HL-60 (cell line): Measurements from ENCODE around the gene CALML3.

Experiments used
- DNase-seq, 2 experiments: peaks; one replicate each; pipeline ENCODE4 v3.0.0-alpha.2; 2010 to 2020; ENCODE audit warnings: low read depth in 1 of 2, low spot score in 1 of 2
- H3K27ac ChIP-seq: fragments of 250-450 bp; sonication (Bioruptor Pico); replicated peaks from 2 replicates; pipeline ENCODE4 v1.5.1; 2020; ENCODE audit warnings: mild to moderate bottlenecking, moderate library complexity
- H3K27me3 ChIP-seq: fragments of 250-450 bp; sonication (Bioruptor Pico); 2 replicates; pipeline ENCODE4 v1.5.1; 2021; ENCODE audit warnings: mild to moderate bottlenecking, moderate library complexity; ENCODE audit not compliant: insufficient read depth, poor library complexity, severe bottlenecking
- H3K4me3 ChIP-seq: replicated peaks from 2 replicates; pipeline ENCODE4 v1.5.1; 2011; ENCODE audit warnings: mild to moderate bottlenecking, control low read depth, low read length; ENCODE audit not compliant: insufficient read depth
- GABPA ChIP-seq: IDR thresholded peaks from 2 replicates; pipeline ENCODE4 v1.6.1; 2012; ENCODE audit warnings: low read depth
- POLR2AphosphoS5 ChIP-seq: IDR thresholded peaks from 2 replicates; pipeline ENCODE4 v1.6.1; 2012; ENCODE audit warnings: low read depth
- SPI1 ChIP-seq: IDR thresholded peaks from 2 replicates; pipeline ENCODE4 v1.6.1; 2012; ENCODE audit warnings: low read depth, mild to moderate bottlenecking, borderline replicate concordance
- TF ChIP-seq, protein P1 (sequence below): IDR thresholded peaks from one replicate; pipeline ENCODE4 v1.5.1; 2011; ENCODE audit warnings: low read length, control low read depth, inconsistent platforms; ENCODE audit not compliant: insufficient read depth
- TF ChIP-seq, protein P2 (sequence below): IDR thresholded peaks from 2 replicates; pipeline ENCODE4 v1.6.1; 2012; ENCODE audit warnings: low read depth; ENCODE audit not compliant: insufficient replicate concordance

CALML3 gene

DNA sequence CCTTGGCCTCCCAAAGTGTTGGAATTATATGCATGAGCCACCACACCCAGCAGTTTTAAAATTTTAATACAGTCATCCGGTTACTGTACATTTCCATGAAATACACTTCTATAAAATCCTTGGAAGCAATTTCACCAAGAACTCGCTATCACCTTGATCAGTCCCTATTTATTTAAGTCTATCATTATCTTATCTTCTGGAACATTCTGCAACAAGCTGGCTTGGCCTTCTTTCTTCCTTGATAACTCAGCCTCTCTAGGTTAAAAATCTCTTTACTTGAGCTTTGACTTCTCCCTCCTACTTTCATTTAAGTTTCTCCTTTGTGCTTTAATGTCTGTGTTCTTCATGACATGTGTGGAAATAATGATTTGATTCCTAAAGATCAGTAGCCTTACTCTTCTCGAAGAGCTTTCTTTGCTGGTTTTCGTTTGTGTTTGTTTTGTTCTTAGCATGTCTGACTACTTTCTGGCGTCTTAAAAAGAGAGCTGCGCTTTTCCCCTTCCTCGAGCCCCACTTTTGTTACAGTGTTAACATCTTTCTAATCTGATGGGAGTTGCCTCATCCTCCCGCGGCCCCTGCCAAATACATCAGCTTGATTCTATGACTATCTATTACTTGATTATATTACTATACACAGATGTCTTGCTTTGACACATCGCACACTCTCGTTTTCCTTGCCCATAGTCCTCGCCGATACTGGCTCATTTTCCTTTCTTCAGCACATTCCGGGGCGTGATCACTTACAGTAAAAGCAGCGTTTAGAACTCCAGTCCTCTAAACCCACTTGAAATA lies 14.3 kb upstream of the CALML3 start:
- no peak for TF ChIP-seq SPI1
- no peak for TF ChIP-seq GABPA
- TF ChIP-seq, protein P1, sequence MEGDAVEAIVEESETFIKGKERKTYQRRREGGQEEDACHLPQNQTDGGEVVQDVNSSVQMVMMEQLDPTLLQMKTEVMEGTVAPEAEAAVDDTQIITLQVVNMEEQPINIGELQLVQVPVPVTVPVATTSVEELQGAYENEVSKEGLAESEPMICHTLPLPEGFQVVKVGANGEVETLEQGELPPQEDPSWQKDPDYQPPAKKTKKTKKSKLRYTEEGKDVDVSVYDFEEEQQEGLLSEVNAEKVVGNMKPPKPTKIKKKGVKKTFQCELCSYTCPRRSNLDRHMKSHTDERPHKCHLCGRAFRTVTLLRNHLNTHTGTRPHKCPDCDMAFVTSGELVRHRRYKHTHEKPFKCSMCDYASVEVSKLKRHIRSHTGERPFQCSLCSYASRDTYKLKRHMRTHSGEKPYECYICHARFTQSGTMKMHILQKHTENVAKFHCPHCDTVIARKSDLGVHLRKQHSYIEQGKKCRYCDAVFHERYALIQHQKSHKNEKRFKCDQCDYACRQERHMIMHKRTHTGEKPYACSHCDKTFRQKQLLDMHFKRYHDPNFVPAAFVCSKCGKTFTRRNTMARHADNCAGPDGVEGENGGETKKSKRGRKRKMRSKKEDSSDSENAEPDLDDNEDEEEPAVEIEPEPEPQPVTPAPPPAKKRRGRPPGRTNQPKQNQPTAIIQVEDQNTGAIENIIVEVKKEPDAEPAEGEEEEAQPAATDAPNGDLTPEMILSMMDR: no peak
- TF ChIP-seq, protein P2, sequence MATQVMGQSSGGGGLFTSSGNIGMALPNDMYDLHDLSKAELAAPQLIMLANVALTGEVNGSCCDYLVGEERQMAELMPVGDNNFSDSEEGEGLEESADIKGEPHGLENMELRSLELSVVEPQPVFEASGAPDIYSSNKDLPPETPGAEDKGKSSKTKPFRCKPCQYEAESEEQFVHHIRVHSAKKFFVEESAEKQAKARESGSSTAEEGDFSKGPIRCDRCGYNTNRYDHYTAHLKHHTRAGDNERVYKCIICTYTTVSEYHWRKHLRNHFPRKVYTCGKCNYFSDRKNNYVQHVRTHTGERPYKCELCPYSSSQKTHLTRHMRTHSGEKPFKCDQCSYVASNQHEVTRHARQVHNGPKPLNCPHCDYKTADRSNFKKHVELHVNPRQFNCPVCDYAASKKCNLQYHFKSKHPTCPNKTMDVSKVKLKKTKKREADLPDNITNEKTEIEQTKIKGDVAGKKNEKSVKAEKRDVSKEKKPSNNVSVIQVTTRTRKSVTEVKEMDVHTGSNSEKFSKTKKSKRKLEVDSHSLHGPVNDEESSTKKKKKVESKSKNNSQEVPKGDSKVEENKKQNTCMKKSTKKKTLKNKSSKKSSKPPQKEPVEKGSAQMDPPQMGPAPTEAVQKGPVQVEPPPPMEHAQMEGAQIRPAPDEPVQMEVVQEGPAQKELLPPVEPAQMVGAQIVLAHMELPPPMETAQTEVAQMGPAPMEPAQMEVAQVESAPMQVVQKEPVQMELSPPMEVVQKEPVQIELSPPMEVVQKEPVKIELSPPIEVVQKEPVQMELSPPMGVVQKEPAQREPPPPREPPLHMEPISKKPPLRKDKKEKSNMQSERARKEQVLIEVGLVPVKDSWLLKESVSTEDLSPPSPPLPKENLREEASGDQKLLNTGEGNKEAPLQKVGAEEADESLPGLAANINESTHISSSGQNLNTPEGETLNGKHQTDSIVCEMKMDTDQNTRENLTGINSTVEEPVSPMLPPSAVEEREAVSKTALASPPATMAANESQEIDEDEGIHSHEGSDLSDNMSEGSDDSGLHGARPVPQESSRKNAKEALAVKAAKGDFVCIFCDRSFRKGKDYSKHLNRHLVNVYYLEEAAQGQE: no peak
- no peak for TF ChIP-seq POLR2AphosphoS5
- no peak for DNase-seq
- no peak overlapping the region for H3K27ac ChIP-seq
- no peak overlapping the region for H3K4me3 ChIP-seq
- H3K27me3 ChIP-seq: no peaks in the 10 kb centered on the region

DNA sequence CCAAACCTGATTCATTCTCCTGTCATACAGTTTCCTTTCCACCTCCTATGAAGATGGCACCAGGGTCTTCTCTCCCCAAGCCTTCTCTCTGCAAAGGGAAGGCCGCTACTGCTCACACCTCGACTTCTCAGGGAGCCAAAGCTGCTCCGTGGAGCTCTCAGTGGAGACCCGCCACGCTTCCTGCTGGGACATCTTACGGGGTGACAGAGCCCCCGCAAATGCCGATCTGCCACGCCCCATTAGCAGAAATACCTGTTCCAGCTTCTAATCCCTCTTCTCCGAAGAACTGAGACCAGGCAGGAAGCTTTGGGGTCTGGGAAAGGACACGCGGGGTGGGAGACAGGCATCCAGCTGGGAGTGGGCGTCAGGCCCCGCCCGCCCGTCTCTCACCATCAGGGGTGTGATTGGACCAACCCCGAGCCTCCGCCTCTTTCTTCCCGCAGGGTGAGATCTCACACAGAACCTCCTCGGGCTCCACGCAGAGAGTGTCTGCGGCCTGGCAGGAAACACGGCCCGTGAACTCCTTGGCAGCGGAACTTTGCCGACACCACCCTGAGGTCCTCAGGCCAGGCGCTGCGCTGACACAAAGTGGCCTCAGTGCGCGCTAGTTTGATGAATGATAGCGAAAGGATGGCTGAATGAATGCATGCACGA lies 13.4 kb upstream of the CALML3 start:
- TF ChIP-seq SPI1: no peak
- TF ChIP-seq GABPA: no peak
- no peak for TF ChIP-seq POLR2AphosphoS5
- TF ChIP-seq, protein P2: no peak
- TF ChIP-seq, protein P1: no peak
- no peak overlapping the region for H3K4me3 ChIP-seq
- no peak overlapping the region for H3K27ac ChIP-seq
- no peaks in the 10 kb centered on the region for H3K27me3 ChIP-seq
- DNase-seq: no peak

GRCh38 chr10:5511885-5512280 lies 12.9 kb upstream of the CALML3 start:
- DNase-seq: no peak

More at GRCh38 chr10:5511885-5512280, 12.9 kb upstream of the CALML3 start:
- TF ChIP-seq SPI1 (no peak), POLR2AphosphoS5 (no peak), GABPA (no peak)
- TF ChIP-seq, protein P1: no peak
- TF ChIP-seq, protein P2: no peak
- Histone ChIP-seq H3K27ac (no peak overlapping the region), H3K4me3 (no peak overlapping the region), H3K27me3 (no peaks in the 10 kb centered on the region)
